Bone marrow (tissue), 2 donors: Measurements from ENCODE around the gene GABRP.
"Not testable (repeated sequence)": the region's sequence is repeated elsewhere in the genome, so short reads cannot be mapped to it uniquely, and the experiment has no call there.

Experiments
- DNase-seq, 2 donors: peaks; one replicate each; lab custom pipeline; 2025; lab: John Stamatoyannopoulos, UW

The GABRP gene

DNA sequence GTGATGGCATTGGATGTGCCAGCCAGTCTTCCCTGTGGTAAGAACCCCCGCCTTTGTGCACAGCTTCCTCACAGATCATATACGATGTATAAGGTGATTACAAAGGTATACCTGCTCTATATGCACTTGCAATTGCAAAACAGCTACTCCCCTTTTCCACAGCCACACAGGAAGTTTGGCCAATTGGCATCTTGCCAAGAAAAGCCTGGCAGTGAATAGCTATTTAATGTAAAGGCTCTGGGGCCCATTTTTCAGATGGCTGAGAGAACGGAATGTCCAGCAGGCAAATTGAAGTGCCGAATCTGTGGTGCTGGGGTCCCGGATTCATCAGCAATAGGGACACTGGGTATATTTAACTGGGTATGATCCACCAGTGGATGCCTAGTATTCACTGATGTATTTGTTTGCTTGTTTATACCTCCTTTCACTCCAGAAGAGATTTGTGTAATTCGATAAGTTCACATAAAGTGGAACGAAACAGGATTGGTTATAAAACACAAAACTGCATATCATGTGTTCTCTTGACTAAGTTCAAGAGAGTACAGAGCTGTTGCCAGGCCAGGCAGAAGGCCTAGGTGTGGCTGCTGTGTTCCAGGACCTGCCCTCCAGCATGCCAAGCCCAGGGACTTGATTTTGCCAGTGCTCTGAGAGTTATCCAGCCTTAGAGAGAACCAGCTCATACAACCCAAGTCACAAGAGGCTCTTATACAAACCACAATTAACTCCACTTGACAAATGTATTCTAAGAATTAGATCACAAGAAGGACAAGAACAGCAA is 27.7 kb upstream of the GABRP start:
- no peak for DNase-seq

GRCh38 chr5:170756691-170757090 is 26.8 kb upstream of the GABRP start:
- no peak for DNase-seq

DNA sequence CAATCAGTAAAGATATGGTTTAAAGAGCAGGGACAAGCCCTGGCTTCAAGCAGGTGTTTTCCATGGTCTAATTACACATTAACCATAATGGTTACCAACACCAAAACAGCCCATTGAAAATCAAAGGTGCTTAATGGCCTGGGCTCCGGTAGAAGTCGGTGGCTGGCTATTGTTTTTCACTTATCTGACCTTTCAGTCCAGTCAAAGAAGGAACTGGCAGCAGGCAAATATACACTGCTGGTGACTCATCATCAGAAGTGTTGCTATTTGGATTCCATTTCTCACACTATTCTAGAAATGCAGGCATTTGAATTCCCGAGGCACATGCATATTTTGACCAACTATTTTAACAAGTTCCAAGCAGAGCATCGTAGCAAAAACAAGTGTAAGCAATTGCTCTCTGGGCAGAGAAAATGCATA is 26.3 kb upstream of the GABRP start:
- no peak for DNase-seq

DNA sequence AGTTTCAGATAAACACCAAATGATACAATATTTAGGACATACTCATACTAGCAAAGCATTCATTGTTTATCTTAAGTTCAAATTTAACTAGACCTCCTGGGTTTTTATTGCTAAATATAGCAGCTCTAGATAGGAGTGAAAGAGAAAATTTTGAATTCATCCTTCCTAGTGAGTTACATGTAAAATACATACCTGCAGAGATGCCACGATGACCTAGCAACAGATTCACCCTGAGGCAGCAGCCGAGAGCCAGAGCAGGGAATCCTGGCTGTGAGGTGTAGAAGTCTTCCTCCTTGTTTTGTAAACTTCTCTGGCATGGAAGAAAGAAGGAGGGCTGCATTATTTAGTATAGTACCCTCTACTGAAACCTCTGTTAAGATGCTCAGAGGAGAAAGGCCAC is 25.9 kb upstream of the GABRP start:
- no peak for DNase-seq

GRCh38 chr5:170758481-170758880 is 25.0 kb upstream of the GABRP start:
- no peak for DNase-seq

DNA sequence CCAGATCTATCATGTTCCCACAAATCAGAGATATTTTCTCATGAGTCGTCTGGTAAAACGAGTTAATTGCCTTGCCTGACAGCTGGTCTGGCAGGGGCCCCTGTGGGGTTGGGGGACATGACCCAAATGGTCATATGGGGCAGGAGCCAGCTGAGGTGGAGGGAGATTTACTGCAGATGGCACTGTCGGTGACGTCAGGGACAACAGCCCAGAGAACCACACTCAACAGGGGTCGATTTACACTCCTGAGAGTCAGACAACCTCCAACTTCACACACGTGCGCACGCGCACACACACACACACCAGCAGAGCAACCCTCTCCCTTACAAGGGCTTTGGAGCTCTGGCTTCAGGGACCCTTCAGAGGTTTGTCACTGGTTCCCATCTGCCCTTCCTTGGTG is 23.4 kb upstream of the GABRP start:
- DNase-seq: no peak

GRCh38 chr5:170761048-170761707 is 22.3 kb upstream of the GABRP start:
- no peak for DNase-seq

GRCh38 chr5:170761708-170762066 is 21.8 kb upstream of the GABRP start:
- no peak for DNase-seq

GRCh38 chr5:170762298-170762697 is 21.2 kb upstream of the GABRP start:
- not testable (repeated sequence) for DNase-seq

DNA sequence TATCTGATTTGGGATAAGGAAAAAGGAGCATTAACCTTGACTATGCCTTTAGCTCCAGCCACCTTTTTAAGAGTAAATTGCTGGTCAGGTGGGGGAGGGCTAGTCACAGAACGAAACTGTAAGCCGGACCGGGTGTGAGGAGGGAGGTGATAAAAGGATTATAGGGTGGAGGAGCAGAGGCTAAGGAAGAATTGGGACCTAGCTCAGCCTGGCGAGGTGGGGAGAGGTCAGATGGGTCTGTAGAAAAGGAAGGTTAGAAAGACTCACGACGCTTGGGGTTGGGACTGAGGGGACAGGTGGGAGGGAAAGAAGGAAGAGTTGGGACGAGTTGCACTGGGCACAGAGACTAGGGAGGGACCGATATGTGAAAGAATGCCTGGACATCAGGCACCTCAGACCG is 17.7 kb upstream of the GABRP start:
- not testable (repeated sequence) for DNase-seq

GRCh38 chr5:170769246-170769645 is 14.3 kb upstream of the GABRP start:
- DNase-seq: no peak

DNA sequence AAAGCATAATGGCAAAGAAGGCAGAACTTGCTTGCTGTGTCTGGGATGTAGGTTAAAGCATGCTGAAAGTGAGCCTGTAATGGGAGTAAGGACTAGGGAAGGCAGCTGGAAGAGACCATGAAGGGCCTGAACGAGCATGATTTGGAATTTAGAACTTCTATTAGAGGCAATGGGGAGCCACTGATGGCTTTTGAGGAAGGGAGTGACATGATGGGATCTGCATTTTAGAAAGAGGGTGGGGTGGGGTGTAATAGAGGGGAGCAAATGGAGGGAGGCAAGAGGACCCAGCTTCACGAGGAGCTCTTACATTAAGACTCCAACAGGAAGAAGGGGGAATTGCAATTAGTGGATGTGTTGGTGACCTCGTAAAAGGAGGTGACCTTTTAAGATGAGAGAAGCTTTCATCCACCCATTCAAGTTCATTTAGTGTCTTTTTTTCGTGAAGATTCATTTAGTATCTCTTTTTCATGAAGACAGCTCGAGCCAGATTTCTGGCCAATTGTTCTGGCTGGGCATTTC is 13.6 kb upstream of the GABRP start:
- DNase-seq: no peak

GRCh38 chr5:170771496-170771895 is 12.0 kb upstream of the GABRP start:
- DNase-seq: no peak

DNA sequence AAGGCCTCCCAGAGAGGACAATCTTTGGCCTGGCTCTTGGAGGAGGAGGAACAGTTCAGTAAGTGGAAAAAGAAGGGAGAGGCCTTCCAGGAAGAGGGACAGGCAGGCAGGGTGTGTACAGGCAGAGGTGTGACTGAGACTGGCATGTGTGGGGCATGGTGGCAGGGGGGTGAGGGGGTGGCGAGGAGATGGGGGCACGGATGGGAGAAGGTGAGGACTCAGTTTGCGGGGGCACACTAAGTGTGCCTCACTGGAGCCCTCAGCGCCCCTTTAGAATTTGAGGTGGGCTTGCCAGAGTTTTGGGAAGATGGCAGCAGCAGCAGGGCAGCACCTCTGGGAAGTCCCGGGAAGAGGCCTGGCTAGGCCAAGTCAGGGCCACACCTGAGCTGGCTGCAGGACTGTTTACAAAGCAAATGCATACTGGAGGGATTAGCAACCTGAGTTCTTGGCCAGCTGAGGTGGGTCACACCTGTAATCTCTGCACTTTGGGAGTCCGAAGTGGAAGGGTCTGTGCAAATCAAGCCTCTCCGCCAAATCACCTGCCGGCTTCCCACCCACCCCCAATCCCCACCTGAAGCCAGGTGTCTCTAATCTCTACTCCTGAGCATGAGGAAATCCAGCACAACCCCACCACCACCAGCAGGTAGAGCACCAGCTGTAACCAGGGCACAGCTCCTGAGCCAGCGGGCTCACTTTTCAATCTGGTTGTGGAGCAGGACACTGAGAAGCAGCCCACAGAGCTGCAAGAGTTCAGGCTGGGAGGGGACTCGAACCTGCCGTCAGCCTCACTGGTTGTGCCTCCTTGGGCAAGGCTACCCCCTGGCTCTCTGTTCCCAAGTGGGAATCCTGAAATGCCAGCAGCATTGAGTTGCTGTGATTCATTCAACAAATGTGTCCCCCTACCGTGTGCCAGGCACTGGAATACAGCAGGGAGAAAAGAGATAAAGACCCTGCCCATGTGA is 10.2 kb upstream of the GABRP start:
- DNase-seq: no peak

DNA sequence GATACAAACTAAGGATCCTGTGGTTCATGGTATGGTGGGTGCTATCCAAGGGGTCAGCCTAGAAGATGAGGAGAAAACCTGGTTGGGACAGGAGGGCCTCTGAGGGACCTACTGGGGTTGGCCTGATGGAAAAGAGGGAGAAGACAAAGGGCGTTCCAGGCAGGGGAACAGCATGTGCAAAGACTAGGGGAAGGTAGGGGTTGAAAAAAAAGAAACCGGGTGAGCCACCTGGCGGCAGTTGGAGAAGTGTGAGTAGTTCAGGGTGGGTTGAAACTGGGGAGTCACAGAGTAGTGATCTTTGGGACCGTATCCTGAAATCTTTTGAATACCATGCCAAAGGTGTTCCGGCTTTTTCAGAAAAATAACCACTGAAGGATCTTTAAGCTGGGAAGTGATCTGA is 8.7 kb upstream of the GABRP start:
- DNase-seq: no peak

- DNase-seq: no peak
These were observed 1.6 kb upstream of the GABRP start for GRCh38 chr5:170781946-170782345.

DNA sequence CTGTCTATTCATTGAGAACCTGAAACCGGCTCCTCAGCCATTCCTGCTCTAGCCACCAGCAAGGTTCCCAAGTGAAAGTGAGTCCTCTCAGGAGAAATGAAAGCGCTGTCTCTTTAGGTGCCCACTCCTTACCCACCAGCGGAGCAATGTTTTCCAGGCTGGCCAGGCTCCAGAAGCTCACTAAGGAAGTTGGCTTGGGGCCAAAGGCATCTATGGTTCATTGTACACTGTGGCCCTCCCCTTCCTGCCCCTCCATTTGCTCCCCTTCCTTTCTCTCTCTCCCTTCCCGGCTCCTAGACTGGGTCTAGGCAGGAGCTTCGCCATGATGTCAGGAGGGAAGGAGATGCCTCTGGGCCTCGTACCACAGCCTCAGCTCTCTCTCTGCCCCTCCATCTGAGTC is 1.1 kb upstream of the GABRP start:
- no peak for DNase-seq

DNA sequence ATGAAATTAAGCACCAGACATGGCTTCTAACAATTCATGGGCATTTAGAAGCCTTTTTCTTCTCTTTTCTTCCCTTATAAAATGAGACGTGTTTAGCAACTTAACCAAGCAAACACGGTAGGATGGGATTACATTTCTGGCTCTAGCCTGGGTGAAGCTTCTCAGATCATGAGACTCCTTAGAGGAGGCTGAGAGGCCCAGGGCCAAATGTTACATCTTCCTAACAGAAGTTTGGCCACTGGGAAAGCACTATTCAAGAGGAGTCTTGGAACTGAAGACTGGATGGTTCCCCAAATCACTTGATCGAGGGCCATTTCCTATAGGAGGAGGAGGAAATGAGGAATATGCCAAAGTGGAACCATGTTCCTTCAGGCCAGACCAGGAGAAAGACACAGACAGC is 1.9 kb downstream of the GABRP start:
- DNase-seq: no peak

DNA sequence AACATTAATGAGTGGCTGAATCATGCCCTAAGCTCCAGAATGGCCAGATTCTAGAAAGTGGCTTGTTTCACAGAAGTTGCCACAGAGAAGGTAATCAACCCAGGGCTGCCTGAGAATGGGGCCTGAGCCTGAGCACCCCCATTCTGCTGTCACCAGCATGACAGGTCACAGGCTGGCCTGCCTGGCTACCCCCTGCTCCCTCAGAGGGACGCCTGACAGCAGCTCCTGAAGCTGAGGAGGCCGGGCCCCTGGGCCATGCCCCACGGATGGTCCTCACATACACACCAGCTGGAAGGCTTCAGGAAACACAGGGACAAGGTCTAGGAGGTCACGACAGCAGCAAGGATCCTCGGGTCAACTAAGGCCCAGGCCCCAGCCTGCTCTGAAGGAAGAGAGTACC is 3.7 kb downstream of the GABRP start:
- DNase-seq: no peak

- no peak for DNase-seq
These were observed 5.2 kb downstream of the GABRP start for GRCh38 chr5:170788626-170789304.

DNA sequence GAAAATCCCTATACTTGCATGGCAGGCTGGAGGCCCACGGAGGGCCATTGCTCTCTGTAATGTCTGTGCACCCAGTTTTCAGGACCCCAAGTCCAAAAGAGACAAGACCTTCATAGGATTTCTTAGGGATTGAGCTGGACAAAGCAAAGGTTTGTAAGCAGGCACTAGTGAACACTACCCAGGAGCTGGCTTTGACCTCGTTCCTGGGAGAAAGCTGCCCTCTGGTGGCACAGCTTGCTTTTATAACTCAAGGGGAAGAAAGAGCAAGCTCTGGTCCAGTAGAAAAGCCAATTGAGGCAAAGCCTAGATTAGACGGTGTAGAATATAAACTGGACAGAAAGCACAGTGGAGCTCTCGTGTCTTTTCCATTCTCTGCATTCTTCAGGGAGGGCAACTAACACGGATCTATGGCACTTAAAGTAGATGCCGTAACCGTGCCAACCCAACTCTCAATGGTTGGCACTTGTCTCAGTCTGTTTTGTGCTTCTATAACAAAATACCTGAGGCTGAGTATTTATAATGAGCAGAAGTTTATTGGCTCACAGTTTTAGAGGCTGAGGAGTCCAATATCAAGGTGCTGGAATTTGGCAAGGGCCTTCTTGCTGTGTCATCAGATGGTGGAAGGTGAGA is 7.9 kb downstream of the GABRP start:
- DNase-seq: no peak
